ENCODE results near the gene UNC79.

The UNC79 gene

GRCh38 chr14:93564918-93565317 is 134.2 kb downstream of the UNC79 start:
- DNase-seq: peak; percentile 23

- no peak for DNase-seq
Observed at GRCh38 chr14:93566065-93566693, 135.4 kb downstream of the UNC79 start.

GRCh38 chr14:93571275-93571674 is 140.5 kb downstream of the UNC79 start:
- DNase-seq: no peak

- no peak for DNase-seq
Observed at GRCh38 chr14:93579178-93579577, 148.4 kb downstream of the UNC79 start.

GRCh38 chr14:93582516-93582915 is 151.8 kb downstream of the UNC79 start:
- no peak for DNase-seq

GRCh38 chr14:93587330-93587729 is 156.6 kb downstream of the UNC79 start:
- no peak for DNase-seq

- DNase-seq: no peak
Observed at GRCh38 chr14:93591506-93591905, 160.8 kb downstream of the UNC79 start.

GRCh38 chr14:93592786-93593185 is 162.0 kb downstream of the UNC79 start:
- DNase-seq: no peak

GRCh38 chr14:93606091-93606490 is 175.4 kb downstream of the UNC79 start:
- no peak for DNase-seq

- peak; percentile 27 for DNase-seq
Observed at GRCh38 chr14:93619176-93619793, 188.5 kb downstream of the UNC79 start.

- DNase-seq: no peak
Observed at GRCh38 chr14:93628048-93628447, 197.3 kb downstream of the UNC79 start.

GRCh38 chr14:93629643-93630042 is 198.9 kb downstream of the UNC79 start:
- DNase-seq: no peak

GRCh38 chr14:93638790-93639189 is 208.1 kb downstream of the UNC79 start:
- DNase-seq: no peak

GRCh38 chr14:93643127-93643526 is 212.4 kb downstream of the UNC79 start:
- DNase-seq: no peak

- no peak for DNase-seq
Observed at GRCh38 chr14:93643676-93644075, 212.9 kb downstream of the UNC79 start.

- no peak for DNase-seq
Observed at GRCh38 chr14:93645200-93645599, 214.5 kb downstream of the UNC79 start.

GRCh38 chr14:93648440-93649168 is 217.9 kb downstream of the UNC79 start:
- DNase-seq: peak; percentile 5

- DNase-seq: no peak
Observed at GRCh38 chr14:93654599-93654998, 223.9 kb downstream of the UNC79 start.

- peak; percentile 58 for DNase-seq
Observed at GRCh38 chr14:93655078-93655750, 224.5 kb downstream of the UNC79 start.

- DNase-seq: no peak
Observed at GRCh38 chr14:93657875-93658274, 227.1 kb downstream of the UNC79 start.

- no peak for DNase-seq
Observed at GRCh38 chr14:93663317-93663716, 232.6 kb downstream of the UNC79 start.

GRCh38 chr14:93665169-93665568 is 234.4 kb downstream of the UNC79 start:
- no peak for DNase-seq

GRCh38 chr14:93669632-93670031 is 238.9 kb downstream of the UNC79 start:
- DNase-seq: no peak

GRCh38 chr14:93674343-93674742 is 243.6 kb downstream of the UNC79 start:
- DNase-seq: no peak

All from NCI-H2171 (cell line).